Progenitor cell of endocrine pancreas (in vitro differentiated cells): ENCODE data around the gene YBEY. TPM values are rescaled to one million over a fixed set of nuclear protein-coding genes. Genes with fewer than 3 reads are reported as not detected.

ENCODE experiments used
- DNase-seq: peaks from one replicate; pipeline ENCODE4 v3.0.0; 2021; ENCODE audit warnings: low spot score; ENCODE audit not compliant: unreplicated experiment
- H3K27ac Mint-ChIP-seq: 2 replicates; pipeline ENCODE4 v1.8.0; 2021; ENCODE audit warnings: mild to moderate bottlenecking, moderate library complexity, mixed read lengths
- H3K27me3 Mint-ChIP-seq: 2 replicates; pipeline ENCODE4 v1.8.0; 2021; ENCODE audit warnings: mixed read lengths
- H3K36me3 Mint-ChIP-seq: 2 replicates; pipeline ENCODE4 v1.8.0; 2022; ENCODE audit warnings: mixed read lengths; ENCODE audit not compliant: insufficient read depth
- H3K4me1 Mint-ChIP-seq: 2 replicates; pipeline ENCODE4 v1.8.0; 2021; ENCODE audit warnings: low read depth, mixed read lengths
- H3K4me3 Mint-ChIP-seq: 2 replicates; pipeline ENCODE4 v1.8.0; 2021; ENCODE audit warnings: low read depth, mild to moderate bottlenecking, moderate library complexity, mixed read lengths
- H3K9me3 Mint-ChIP-seq: 2 replicates; pipeline ENCODE4 v1.8.0; 2021; ENCODE audit warnings: low read depth, mixed read lengths
- total RNA-seq: library from RNA; stranded (reverse); gene quantifications from 2 replicates; pipeline ENCODE4 v1.2.1, GENCODE V29; 2021
- TF ChIP-seq, protein P1 (sequence below): fragments of 200-600 bp; sonication (generic); IDR thresholded peaks from one replicate; pipeline ENCODE4 v1.5.0; 2021; ENCODE audit warnings: antibody characterized with exemption, mild to moderate bottlenecking; ENCODE audit not compliant: unreplicated experiment

YBEY gene
- total RNA-seq, 1 donor from 2014 or later: 20.9 TPM

- no peaks in the 10 kb centered on the region for H3K4me1 Mint-ChIP-seq
- no peaks in the 10 kb centered on the region for H3K27me3 Mint-ChIP-seq
- H3K9me3 Mint-ChIP-seq: no peaks in the 10 kb centered on the region
- H3K27ac Mint-ChIP-seq: no peak overlapping the region
- no peak for DNase-seq
- no peak overlapping the region for H3K4me3 Mint-ChIP-seq
- TF ChIP-seq, protein P1, sequence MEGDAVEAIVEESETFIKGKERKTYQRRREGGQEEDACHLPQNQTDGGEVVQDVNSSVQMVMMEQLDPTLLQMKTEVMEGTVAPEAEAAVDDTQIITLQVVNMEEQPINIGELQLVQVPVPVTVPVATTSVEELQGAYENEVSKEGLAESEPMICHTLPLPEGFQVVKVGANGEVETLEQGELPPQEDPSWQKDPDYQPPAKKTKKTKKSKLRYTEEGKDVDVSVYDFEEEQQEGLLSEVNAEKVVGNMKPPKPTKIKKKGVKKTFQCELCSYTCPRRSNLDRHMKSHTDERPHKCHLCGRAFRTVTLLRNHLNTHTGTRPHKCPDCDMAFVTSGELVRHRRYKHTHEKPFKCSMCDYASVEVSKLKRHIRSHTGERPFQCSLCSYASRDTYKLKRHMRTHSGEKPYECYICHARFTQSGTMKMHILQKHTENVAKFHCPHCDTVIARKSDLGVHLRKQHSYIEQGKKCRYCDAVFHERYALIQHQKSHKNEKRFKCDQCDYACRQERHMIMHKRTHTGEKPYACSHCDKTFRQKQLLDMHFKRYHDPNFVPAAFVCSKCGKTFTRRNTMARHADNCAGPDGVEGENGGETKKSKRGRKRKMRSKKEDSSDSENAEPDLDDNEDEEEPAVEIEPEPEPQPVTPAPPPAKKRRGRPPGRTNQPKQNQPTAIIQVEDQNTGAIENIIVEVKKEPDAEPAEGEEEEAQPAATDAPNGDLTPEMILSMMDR: no peak
- H3K36me3 Mint-ChIP-seq: peaks cover 40% of the 10 kb centered on the region
Measured at GRCh38 chr21:46243960-46244361, 42.2 kb upstream of the YBEY start.

- Mint-ChIP-seq H3K9me3 (no peaks in the 10 kb centered on the region), H3K4me3 (no peak overlapping the region), H3K4me1 (no peaks in the 10 kb centered on the region), H3K27ac (no peak overlapping the region), H3K36me3 (peaks cover 36% of the 10 kb centered on the region), H3K27me3 (no peaks in the 10 kb centered on the region)
- TF ChIP-seq, protein P1: no peak
- DNase-seq: no peak
Measured at GRCh38 chr21:46244602-46245001, 41.5 kb upstream of the YBEY start.

- H3K27me3 Mint-ChIP-seq: no peaks in the 10 kb centered on the region
- no peak overlapping the region for H3K27ac Mint-ChIP-seq
- TF ChIP-seq, protein P1: peak; percentile 8
- no peaks in the 10 kb centered on the region for H3K9me3 Mint-ChIP-seq
- peaks cover 33% of the 10 kb centered on the region for H3K36me3 Mint-ChIP-seq
- no peak for DNase-seq
- H3K4me3 Mint-ChIP-seq: no peak overlapping the region
- no peaks in the 10 kb centered on the region for H3K4me1 Mint-ChIP-seq
Measured at GRCh38 chr21:46245213-46245915, 40.8 kb upstream of the YBEY start.

GRCh38 chr21:46246345-46246744 lies 39.8 kb upstream of the YBEY start:
- no peaks in the 10 kb centered on the region for H3K9me3 Mint-ChIP-seq
- H3K4me3 Mint-ChIP-seq: no peak overlapping the region
- peaks cover 34% of the 10 kb centered on the region for H3K36me3 Mint-ChIP-seq
- H3K27ac Mint-ChIP-seq: no peak overlapping the region
- no peaks in the 10 kb centered on the region for H3K4me1 Mint-ChIP-seq
- DNase-seq: no peak
- H3K27me3 Mint-ChIP-seq: no peaks in the 10 kb centered on the region
- TF ChIP-seq, protein P1: no peak

DNA sequence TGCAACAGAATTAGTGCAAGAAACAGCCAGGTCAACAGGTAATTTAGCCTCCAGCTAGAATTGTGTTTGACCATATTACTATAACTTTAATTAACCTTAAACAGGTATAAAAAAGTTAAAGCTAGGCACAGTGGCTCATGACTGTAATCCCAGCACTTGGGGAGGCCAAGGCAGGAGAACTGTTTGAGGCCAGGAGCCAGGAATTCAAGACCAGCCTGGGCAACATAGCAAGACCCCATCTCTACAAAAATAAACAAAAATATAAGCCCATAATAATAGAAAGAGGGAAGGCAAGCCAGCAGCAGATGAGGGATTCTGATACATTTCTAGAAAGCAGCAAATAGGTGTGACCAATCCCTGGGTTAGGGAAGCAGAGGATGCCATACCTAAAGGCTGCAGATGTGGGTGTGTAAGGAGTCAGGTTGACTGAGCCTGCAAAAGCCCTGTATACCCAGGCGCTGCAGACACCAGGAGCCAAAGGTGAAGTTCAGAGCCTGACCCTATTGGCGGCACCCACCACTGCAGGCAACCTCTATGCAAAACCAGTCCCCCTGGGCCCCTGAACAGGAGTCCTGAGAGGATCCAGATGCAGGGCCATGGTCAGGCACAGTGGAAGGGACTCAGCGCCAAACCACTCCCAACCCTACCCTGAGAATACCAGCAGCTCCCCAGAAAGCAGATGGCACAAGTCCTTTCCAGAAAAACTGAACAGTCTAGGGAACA lies 38.3 kb upstream of the YBEY start:
- no peaks in the 10 kb centered on the region for H3K27me3 Mint-ChIP-seq
- TF ChIP-seq, protein P1: no peak
- H3K9me3 Mint-ChIP-seq: no peaks in the 10 kb centered on the region
- H3K4me1 Mint-ChIP-seq: no peaks in the 10 kb centered on the region
- no peak overlapping the region for H3K27ac Mint-ChIP-seq
- no peak overlapping the region for H3K4me3 Mint-ChIP-seq
- no peak for DNase-seq
- peaks cover 29% of the 10 kb centered on the region for H3K36me3 Mint-ChIP-seq
